Gastroesophageal sphincter (tissue), 4 donors: ENCODE measurements around the gene ZGPAT. TPM values are rescaled to one million over a fixed set of nuclear protein-coding genes. Genes with fewer than 3 reads are reported as not detected.

Experiments used
- ATAC-seq: fragments of 150-250 bp; one replicate; pipeline ENCODE4 v1.9.1; 2016; ENCODE audit warnings: mild to moderate bottlenecking, moderate library complexity
- H3K27ac ChIP-seq, 4 donors: fragments of 200-600 bp; sonication (generic) in 3 of 4; 1 replicate in 3 of 4; 2 replicates in 1 of 4; pipeline ENCODE4 v1.5.1; 2016 to 2019
- H3K27me3 ChIP-seq: fragments of 200-600 bp; sonication (generic); one replicate; pipeline ENCODE4 v1.5.1; 2019
- H3K36me3 ChIP-seq, 2 donors: fragments of 200-600 bp; sonication (generic); one replicate each; pipeline ENCODE4 v1.5.1; 2019; ENCODE audit warnings: control low read depth in 1 of 2
- H3K4me1 ChIP-seq, 3 donors: fragments of 200-600 bp; sonication (generic); 1 replicate in 2 of 3; 2 replicates in 1 of 3; pipeline ENCODE4 v1.5.1; 2016 to 2019; ENCODE audit warnings: control low read depth in 2 of 3
- H3K4me3 ChIP-seq, 2 donors: fragments of 200-600 bp; sonication (generic); one replicate each; pipeline ENCODE4 v1.5.1; 2019; ENCODE audit warnings: mild to moderate bottlenecking in 1 of 2, moderate library complexity in 1 of 2
- H3K9me3 ChIP-seq, 3 donors: fragments of 200-600 bp; sonication (generic); one replicate each; pipeline ENCODE4 v1.5.1; 2017 to 2019; ENCODE audit warnings: control low read depth in 2 of 3
- CTCF ChIP-seq, 4 experiments: fragments of 200-600 bp in 2 of 4; fragments of 450-650 bp in 2 of 4; sonication (generic) in 1 of 4; IDR thresholded peaks; one replicate each; pipeline ENCODE4 v1.5.1; 2017 to 2019; ENCODE audit warnings: antibody characterized with exemption in 4 of 4, mild to moderate bottlenecking in 2 of 4, moderate library complexity in 2 of 4
- EP300 ChIP-seq: sonication (generic); formaldehyde crosslinking; IDR thresholded peaks from one replicate; pipeline ENCODE4 v1.6.1; 2017; ENCODE audit warnings: antibody characterized with exemption, mild to moderate bottlenecking
- POLR2A ChIP-seq, 2 donors: fragments of 450-650 bp; IDR thresholded peaks; one replicate each; pipeline ENCODE4 v1.6.1; 2017; ENCODE audit warnings: antibody characterized with exemption in 2 of 2, mild to moderate bottlenecking in 2 of 2, moderate library complexity in 1 of 2
- POLR2AphosphoS5 ChIP-seq: sonication (generic); formaldehyde crosslinking; IDR thresholded peaks from one replicate; pipeline ENCODE4 v1.6.1; 2017; ENCODE audit warnings: antibody characterized with exemption
- WGBS, 2 donors: methylation state at CpG; one replicate each; pipeline ENCODE4 v1.1.5; 2018; ENCODE audit warnings: low coverage in 1 of 2; 5-methylcytosine and 5-hydroxymethylcytosine counted together
- total RNA-seq, 4 donors: library from RNA; depleted of rRNA; stranded (reverse); fragments of >200 nt; gene quantifications; one replicate each; pipeline ENCODE4 v1.1.0, GENCODE V29; 2016

The ZGPAT gene
- total RNA-seq, 4 donors from 2014 or later = 21.7 to 51.7 (median 32.9) TPM

DNA sequence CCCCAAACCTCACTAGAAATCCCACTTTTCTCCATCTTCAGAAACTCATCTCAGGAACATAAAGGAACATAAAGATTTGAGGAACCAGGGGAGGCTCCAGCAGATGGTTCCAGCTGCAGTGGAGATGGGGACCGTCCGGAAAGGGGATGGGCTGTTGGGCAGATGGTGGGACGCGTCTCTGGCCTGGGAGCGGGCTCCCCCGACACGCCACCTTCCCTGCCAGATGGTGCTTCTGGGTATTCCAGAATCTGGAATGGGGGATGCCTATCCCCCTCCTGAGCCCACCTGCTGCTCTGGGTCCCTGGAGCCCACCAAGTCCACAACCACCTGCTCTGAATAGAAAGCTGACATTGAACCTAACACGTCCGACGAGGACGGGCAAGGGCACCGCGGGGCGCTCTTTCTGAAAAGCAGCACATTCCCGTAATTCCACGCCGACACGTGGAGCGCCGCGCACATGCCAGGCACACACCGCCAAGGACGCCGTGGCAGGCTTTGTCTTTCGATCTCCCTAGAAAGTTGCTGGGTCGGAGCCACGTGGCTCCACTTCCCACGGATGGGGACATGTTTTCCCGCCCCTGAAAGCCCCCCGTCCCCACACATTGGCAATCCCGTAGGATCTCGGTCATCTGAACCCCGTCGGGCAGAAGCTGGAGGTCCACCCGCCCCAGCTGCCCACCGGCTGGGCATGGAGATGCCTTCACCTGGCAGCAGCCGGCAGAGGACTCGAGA lies 59.0 kb downstream of the ZGPAT start:
- peaks cover 0 to 62% of the 10 kb centered on the region in 2 donors for H3K36me3 ChIP-seq
- H3K4me1 ChIP-seq = no peaks in the 10 kb centered on the region
- H3K9me3 ChIP-seq = no peaks in the 10 kb centered on the region
- no peak overlapping the region for H3K27ac ChIP-seq
- no peak overlapping the region for H3K4me3 ChIP-seq
- no peaks in the 10 kb centered on the region for H3K27me3 ChIP-seq
- ATAC-seq = no peak
- TF ChIP-seq EP300 (no peak), POLR2AphosphoS5 (no peak), POLR2A (IDR thresholded peaks at IDR 0.05) (no peak), CTCF (IDR thresholded peaks at IDR 0.05) (no peak)
- 87 to 100% methylated on average over 1 to 17 of the region's 38 CpGs for WGBS, 2 donors

DNA sequence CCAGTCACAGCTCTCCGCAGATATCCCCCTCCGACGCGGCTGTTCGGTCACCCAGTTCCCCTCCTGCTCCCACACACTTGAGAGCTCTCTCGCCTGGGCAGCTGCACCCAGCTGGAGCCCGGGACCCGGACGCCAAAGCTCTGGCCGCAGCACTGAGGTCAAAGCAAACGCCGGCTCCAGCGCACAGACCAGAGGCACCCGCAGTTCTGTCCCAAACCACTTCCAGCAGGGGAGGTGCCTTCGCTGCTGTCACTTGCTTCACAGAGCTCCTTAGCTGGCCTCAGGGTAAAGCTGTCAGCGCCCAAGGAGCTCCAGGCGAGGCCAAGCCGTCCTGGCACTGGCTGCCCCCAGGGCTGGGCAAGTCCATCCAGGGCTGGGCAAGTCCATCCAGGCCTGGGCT lies 59.6 kb downstream of the ZGPAT start:
- no peak overlapping the region for H3K4me3 ChIP-seq
- H3K4me1 ChIP-seq = peaks cover 0 to 2% (median 0%) of the 10 kb centered on the region in 3 donors
- TF ChIP-seq POLR2AphosphoS5 (no peak), POLR2A (IDR thresholded peaks at IDR 0.05) (no peak), EP300 (no peak), CTCF (IDR thresholded peaks at IDR 0.05) (no peak)
- no peak overlapping the region for H3K27ac ChIP-seq
- H3K36me3 ChIP-seq = peaks cover 0 to 62% of the 10 kb centered on the region in 2 donors
- no peak for ATAC-seq
- no peaks in the 10 kb centered on the region for H3K27me3 ChIP-seq
- WGBS, 2 donors = 0% methylated on average over 1 of the region's 18 CpGs; no CpG with 5 or more reads in 1 of the 2 donors
- H3K9me3 ChIP-seq = no peaks in the 10 kb centered on the region

GRCh38 chr20:63767886-63768285 lies 60.0 kb downstream of the ZGPAT start:
- 80 to 83% methylated on average over 3 of the region's 7 CpGs for whole genome bisulfite sequencing, 2 donors

DNA sequence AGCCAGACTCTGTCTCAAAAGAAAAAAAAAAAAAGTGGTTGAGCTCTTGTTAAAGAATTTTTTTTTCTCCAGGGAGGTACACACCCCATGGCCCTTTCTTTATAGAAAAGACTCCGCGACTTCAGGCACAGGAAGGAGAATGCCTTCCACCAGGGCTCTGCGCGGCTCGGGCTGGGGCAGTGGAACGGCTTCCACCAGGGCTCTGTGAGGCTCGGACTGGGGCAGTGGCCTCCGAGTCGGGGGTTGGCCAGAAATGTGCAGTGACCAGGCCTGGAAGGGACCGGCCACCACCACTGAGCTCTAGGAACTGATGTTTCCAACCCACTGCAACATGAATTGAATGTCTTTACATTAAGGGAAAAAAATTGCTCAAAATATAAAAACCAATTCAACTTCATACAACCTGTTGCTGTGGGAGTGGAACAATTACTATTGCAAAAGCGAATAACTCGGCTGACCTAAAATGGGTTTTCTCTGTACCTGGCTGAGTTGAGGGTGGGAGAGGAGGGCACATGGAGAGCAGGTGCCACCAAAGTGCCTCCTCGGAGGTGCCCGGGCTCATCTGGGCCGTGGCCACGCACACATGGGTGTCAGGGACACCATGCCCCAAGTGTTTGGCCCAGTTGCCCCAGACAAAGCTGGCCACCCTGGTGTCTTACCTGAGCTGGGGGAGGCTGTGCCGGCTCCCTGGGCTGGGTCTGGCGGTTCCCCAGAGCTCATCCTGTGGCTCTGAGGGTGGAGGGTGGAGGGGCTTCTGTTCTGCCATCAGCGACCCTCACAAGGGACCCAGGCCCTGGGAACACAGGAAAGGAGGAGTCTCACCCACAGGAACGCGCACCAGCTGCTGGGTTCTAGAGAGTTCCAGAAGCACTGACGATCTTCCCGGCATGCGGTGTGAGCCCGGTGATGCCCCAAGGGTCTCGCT lies 61.0 kb downstream of the ZGPAT start:
- peaks cover 0 to 55% of the 10 kb centered on the region in 2 donors for H3K36me3 ChIP-seq
- 90 to 96% methylated on average over 10 to 13 of the region's 26 CpGs for WGBS, 2 donors
- no peak overlapping the region for H3K27ac ChIP-seq
- H3K27me3 ChIP-seq = no peaks in the 10 kb centered on the region
- no peak for TF ChIP-seq EP300
- TF ChIP-seq POLR2AphosphoS5 = no peak
- no peak for TF ChIP-seq POLR2A (IDR thresholded peaks at IDR 0.05)
- no peak for TF ChIP-seq CTCF (IDR thresholded peaks at IDR 0.05)
- ATAC-seq = no peak
- H3K9me3 ChIP-seq = no peaks in the 10 kb centered on the region
- H3K4me1 ChIP-seq = peaks cover 0 to 14% (median 0%) of the 10 kb centered on the region in 3 donors
- H3K4me3 ChIP-seq = no peak overlapping the region

More at GRCh38 chr20:63767886-63768285, 60.0 kb downstream of the ZGPAT start:
- ATAC-seq = no peak
- Histone ChIP-seq H3K27ac (no peak overlapping the region), H3K9me3 (no peaks in the 10 kb centered on the region), H3K4me3 (no peak overlapping the region), H3K36me3 (peaks cover 0 to 59% of the 10 kb centered on the region in 2 donors), H3K4me1 (peaks cover 0 to 6% (median 0%) of the 10 kb centered on the region in 3 donors), H3K27me3 (no peaks in the 10 kb centered on the region)
- TF ChIP-seq CTCF (IDR thresholded peaks at IDR 0.05) = no peak
